ENCODE measurements around the gene ZNF439.
"Not testable (repeated sequence)": the region's sequence is repeated elsewhere in the genome, so short reads cannot be mapped to it uniquely, and the experiment has no call there.

The ZNF439 gene

DNA sequence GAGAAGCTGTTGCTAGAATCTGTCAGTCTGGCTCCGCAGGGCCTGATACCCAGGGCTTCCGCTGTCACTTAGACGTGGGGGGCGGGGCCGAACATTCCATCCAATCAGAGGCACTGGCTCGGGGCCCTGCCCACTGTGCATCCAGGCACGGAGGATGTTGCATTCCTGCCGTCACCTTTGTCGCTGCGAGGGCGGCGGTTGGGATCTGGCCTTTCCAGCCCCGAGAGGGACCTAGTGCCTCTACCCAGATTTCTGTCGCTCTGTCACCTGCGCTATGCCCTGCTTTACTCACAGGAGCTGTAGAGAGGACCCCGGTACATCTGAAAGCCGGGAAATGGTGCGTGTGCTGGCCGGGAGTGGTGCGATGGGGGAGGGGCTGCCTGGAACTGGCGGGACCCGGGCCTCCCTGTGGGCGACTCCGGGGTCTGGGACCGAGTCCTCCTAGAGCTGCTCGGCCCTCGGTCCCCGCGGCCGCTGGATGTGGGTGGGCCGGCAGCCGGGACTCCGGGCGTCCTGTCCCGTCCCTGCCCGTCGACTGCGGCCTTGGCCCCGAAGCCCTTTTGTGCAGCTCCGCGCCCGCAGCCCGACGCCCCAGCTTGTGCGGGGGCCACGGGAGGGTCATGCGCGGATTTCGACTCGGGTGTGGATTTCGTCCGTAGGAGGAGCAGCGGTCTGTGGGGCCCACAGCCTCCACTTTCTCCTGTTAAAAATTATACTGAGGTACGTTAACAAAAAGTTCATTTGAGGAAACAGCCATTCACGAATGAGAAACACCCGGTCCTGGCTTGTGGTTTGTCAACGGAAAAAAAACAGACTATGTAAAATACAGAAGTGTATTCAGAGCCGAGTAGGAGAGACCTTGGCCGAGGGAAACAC, at the start of gene ZNF439:
Gene ZNF439, plus strand, starts transcription at position 133 of the 876 bp plus-strand sequence. Its CDS starts 142 bp downstream, at position 275.
- peak; percentile 26 for DNase-seq (ENCODE audit: low spot score)

DNA sequence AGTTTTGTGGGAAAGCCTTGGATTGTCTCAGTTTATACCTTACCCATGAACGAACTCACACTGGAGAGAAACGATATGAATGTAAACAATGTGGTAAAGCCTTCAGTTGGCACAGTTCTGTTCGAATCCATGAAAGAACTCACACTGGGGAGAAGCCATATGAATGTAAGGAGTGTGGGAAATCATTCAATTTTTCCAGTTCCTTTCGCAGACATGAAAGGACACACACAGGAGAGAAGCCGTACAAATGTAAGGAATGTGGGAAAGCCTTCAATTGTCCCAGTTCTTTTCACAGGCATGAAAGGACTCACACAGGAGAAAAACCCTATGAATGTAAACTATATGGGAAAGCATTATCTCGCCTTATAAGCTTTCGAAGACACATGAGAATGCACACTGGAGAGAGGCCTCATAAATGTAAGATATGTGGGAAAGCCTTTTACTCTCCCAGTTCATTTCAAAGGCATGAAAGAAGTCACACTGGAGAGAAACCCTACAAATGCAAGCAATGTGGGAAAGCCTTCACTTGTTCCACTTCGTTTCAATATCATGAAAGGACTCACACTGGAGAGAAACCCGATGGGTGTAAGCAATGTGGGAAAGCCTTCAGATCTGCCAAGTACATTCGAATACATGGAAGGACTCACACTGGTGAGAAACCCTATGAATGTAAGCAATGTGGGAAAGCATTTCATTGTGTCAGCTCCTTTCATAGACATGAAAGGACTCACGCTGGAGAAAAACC, 42.0 kb upstream of the ZNF439 start:
- no peak for DNase-seq (ENCODE audit: low spot score)

DNA sequence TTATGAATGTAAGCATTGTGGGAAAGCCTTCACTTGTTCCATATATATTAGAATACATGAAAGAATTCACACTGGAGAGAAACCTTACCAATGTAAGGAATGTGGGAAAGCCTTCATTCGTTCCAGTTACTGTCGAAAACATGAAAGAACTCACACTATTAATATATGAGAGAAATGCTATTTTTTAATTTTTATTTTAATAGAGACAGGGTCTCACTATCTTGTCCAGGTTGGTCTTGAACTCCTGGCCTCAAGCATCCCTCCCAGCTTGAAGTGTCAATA, 41.5 kb upstream of the ZNF439 start:
- no peak for DNase-seq (ENCODE audit: low spot score)

DNA sequence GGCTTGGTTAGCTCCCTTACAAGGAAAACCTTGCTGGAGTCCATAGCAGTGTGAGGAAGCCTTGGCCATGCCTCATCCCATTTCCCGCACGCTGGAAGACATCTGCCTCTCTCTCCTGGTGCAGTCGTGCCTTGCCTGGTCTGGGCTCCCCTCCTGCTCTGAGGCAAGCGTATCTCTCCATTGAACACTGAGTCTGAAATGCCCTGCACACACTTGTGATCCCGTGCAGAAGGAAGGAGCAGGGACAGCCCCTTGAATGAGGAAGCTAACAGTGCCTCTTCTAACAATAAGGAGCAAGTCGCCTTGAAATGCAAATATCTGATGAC, 34.9 kb upstream of the ZNF439 start:
- DNase-seq (ENCODE audit: low spot score) = no peak

DNA sequence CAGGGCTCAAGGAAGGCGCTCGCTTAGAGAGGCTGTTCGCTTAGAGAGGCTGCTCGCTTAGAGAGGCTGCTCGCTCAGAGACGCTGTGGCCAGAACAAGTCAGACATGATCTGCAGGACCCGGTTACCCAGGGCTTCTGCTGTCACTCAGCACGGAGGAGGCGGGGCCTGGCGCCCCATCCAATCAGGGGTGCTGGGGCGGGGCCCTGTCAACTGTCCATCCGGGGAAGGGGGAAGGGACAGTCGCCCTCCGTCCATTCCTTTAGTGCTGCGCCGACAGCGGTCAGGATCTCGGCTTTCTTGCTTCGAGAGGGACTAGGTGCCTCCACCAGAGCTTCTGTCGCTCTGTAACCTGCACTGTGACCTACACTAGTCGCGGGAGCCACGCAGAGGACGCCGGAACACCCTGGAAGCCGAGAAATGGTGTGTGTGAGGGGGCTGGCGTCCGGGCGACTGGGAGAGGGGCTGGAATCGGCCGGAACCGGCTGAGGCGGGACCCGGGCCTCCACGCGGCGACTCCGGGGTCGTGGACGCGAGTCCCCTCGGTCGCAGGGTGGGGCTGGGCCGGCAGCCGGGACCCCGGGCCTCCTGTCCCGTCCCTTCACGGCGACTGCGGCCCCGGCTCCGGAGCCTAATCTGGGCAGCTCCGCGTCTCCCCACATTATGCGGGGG, 34.4 kb upstream of the ZNF439 start, which contains the start of gene ZNF440:
Gene ZNF440, plus strand, starts transcription at position 245 of the 671 bp plus-strand sequence. Its CDS starts 175 bp downstream, at position 420.
- peak; percentile 88 for DNase-seq (ENCODE audit: low spot score)

DNA sequence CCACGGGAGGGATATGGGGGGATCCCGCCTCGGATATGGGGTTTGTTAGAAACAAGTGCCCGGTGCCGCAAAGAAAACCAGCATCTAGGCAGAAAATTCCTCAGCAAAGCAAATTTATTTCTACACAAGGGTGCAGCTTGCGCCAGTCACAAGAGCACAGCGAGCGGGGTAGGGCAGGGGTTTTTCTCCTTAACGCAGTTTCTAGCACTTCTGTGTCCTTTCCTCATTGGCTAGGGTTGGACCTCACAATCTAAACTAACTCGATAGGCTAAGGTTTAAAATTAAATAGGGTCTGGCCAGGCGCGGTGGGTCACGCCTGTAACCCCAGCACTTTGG, 33.9 kb upstream of the ZNF439 start:
- no peak for DNase-seq (ENCODE audit: low spot score)

DNA sequence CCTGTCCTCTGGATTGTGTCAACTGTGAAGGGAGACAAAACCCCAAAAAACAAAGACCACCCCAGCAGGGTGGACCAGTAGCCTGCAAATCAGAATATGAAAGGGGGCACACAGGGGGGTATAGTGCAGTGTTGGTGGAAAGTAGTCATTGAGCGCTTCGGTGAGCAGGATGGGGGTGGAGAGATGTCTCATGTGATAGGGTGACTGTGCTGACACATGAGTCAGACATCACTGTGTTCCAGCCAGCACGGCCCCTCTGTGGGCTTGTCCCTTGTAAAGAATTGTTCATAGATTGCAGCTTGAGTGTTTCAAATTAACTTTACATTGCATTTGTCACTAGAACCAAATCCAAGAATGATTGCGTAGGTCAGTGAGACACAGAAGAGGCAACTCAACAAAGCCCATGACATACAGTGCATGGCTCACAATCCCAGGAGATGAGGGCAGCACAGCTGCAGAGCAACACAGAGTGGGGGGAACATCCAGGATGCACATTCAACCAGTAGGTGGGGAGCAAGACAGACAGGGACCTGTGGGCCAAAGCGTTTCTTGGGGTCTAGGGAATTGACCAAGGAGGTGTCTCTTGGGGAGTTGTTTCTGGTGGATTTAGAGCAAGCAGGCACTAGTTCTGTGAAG, 26.9 kb upstream of the ZNF439 start:
- DNase-seq (ENCODE audit: low spot score) = no peak

DNA sequence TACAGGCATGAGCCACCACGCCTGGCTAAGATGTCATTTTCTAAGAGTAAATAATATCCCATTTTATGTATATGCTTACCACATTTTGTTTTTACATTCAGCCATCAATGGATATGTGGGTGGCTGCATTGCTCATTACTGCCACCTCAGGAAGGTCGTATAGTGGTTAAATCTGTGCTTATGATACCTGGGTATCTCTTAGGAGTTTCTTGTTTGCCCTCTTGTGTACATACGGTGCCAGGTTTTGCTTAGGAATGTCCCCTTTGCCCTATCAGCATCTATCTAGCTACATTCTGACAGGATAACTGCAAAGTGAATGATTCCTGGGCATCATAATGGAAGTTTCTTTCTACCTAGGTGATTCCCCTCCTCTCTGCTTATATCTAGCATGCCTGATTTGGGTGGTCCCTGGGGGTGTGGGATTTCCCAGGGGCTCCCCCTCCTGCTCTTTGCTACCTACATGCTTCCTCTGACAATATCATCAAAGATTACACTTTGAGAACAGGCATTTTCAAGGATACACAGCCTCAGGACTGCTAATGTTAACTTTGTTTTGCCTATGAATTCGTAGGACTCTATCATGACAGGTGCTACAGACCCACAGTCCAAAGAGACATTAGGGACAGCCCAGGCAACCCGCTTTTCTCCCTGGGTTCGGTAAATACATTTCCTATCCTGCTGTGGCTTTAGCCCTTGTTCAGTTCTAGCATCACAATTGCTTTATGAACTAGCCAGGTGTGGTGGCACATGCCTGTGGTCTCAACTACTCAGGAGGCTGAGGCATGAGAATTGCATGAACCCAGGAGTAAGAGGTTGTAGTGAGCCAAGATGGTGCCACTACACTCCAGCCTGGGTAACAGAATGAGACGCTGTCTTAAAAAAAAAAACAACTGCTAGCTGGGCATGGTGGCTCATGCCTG, 19.3 kb upstream of the ZNF439 start:
- DNase-seq (ENCODE audit: low spot score) = not testable (repeated sequence)

DNA sequence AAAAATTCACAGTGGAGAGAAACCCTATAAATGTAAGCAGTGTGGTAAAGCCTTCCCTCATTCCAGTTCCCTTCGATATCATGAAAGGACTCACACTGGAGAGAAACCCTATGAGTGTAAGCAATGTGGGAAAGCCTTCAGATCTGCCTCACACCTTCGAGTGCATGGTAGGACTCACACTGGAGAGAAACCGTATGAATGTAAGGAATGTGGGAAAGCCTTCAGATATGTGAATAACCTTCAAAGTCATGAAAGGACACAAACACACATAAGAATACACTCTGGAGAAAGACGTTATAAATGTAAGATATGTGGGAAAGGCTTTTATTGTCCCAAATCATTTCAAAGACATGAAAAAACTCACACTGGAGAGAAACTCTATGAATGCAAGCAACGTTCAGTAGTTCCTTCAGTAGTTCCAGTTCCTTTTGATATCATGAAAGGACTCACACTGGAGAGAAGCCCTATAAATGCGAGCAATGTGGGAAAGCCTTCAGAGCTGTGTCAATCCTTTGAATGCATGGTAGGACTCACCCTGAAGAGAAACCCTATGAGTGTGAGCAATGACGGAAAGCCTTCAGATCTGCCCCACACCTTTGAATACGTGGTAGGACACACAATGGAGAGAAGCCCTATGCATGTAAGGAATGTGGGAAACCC, 16.1 kb upstream of the ZNF439 start:
- no peak for DNase-seq (ENCODE audit: low spot score)

DNA sequence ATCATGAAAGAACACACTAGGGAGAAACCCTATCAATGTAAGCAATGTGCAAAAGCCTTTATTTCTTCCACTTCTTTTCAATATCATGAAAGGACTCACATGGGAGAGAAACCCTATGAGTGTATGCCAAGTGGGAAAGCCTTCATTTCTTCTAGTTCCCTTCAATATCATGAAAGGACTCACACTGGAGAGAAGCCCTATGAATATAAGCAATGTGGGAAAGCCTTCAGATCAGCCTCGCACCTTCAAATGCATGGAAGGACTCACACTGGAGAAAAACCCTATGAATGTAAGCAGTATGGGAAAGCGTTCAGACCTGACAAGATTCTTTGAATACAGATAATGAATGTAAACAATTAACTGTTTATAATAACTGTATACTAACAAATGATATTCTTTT, 15.0 kb upstream of the ZNF439 start:
- no peak for DNase-seq (ENCODE audit: low spot score)

DNA sequence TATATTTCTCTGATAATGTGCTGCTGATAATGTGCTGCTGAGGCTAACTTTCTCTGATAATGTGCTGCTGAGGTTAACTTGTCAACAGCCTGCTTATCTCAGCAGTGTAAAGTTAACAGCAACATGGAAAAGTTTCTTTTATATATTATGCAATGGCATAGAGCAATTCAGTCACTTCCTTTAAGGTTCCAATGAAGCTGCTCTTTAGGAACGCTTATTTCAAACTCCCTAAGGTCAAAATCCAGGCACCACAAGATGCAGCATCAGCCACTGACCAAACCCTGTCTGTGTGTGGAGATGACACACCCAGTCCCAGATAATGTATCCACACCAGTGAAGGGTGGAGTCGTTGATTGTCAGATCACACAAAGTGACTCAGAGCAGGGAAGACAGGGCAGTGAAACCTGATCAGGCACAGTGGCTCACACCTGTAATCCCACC, 12.9 kb upstream of the ZNF439 start:
- not testable (repeated sequence) for DNase-seq (ENCODE audit: low spot score)

DNA sequence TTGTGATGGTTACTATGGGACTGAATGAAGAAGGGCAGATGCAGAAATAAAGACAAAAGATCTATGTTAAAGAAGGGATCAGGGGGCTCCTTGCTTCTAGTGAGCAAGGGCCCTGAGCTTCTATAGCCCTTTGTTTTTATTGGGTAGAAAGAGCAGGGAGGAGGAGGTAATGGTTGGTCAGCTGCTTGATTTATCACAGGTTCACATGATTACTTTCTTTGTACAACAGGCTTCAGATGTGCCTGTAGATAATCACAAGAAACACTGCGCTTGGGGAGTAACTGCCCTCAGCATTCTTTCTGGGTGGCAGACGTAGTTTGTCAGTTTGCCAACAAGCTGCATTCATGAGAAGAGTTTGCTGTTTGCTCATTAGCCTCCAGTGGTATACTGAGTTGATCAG, 4.8 kb upstream of the ZNF439 start:
- no peak for DNase-seq (ENCODE audit: low spot score)

DNA sequence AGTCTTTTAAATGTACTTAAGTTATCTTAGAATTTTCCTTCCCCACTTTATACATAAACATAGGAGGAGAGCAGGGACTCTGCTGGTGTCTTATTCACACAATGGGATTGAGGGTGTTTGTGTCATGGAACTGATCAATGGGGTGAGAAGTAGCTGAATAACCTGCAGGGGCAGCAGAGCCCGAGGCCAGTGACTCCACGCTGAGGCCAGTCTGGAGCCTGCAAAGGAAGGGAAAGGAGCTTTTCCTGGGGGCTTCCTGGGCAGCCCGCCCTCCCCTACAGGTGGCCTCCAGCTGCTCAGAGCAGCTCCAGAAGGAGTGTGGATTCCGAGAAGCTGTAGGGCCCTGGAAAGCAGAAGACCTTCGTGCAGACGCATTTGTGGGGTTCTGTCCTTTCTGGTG, 911 bp upstream of the ZNF439 start:
- DNase-seq (ENCODE audit: low spot score) = not testable (repeated sequence)

DNA sequence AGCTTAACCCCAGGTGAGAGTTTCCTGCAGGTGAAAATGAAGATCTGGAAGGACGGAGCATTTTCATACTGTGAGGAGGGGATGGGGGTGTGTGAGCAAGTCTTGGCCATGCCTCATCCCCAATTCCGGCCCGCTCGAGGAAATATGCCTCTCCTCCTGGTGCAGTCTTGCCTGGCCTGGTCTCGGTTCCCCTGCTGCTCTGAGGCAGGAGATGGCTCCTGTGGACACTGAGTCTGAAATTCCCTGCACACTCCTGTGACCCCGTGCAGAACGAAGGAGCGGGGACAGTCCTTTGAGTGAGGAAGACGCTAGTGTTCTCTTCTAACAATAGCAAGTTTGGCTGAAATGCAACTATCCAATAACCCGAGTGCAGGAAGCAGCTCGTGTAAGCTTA, 329 bp upstream of the ZNF439 start:
- no peak for DNase-seq (ENCODE audit: low spot score)

DNA sequence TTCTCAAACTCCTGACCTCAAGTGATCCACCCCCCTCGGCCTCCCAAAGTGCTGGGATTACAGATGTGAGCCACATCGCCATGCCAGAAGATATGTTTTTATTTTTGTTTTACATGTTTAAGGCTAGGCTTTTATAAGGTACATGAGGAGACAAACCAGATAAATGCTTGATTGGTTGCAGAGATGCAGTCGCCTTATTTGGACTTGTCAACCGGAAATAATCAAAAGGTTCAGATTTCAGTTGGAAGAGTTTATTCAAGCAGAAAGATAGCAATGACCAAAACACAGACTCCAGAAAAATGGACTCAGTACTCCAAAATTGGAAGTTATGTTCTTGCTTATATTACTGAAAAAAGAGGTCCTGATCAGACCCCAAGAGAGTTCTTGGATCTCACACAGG, 1.8 kb downstream of the ZNF439 start:
- not testable (repeated sequence) for DNase-seq (ENCODE audit: low spot score)

DNA sequence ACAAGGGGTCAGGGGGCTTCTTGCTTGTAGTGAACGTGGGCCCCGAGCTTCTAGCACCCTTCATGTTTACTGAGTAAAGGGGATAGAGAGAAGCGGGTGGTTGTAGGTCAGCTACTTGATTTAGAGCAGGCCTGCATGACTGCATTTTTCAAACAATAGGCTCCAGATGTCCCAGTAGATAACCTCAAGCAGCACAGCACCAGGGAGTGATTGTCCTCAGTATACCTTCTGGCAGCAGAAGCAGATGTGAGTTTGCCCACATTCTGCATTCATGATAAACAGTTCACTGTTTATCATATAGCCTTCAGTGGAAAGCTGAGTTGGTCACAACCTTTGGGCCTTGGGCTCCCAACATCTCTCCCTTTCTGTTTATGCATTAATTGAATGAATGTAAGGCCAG, 4.8 kb downstream of the ZNF439 start:
- DNase-seq (ENCODE audit: low spot score) = no peak

DNA sequence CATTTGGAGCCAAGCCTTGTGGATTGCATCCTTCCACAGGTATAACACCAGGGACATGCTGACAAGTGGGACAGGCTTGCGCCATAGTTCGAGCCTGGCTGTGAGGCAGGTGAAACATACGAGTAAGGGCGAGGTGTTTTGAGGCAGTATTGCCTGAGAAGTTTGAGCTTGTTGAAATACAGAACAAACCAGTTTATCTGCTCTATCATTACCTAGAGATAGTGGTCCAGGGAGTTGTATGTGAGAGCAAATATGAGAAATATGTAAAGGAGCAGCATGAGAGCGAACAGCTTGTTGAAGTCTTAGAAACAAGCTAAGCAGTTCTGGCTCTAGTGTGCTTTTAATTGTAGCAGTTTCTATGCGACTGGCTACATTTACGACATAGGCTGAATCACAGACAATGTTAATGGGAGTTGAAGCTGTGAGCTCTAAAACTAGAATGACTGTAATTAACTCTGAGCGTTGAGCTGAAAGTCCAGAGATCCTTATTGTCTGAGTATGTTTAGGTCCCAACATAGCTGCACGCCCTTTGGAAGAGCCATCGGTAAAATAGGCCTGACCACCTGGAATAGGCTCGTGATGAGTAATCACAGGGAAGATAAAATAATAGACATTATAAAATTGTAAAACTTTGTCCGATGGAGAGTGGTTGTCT, 8.2 kb downstream of the ZNF439 start:
- DNase-seq (ENCODE audit: low spot score) = no peak

DNA sequence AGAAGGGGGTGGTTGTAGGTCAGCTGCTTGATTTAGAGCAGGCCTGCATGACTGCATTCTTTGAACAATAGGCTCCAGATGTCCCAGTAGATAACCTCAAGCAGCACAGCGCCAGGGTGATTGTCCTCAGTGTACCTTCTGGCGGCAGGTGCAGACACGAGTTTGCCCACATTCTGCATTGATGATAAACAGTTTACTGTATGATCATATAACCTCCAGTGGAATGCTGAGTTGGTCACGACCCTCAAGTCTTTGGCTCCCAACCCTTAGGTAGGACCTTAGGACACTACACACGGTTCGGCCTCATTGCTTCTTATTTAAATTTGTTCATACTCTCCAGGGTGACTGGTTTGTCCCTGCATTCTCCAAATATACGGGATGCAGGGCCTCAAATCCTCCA, 12.2 kb downstream of the ZNF439 start:
- no peak for DNase-seq (ENCODE audit: low spot score)

DNA sequence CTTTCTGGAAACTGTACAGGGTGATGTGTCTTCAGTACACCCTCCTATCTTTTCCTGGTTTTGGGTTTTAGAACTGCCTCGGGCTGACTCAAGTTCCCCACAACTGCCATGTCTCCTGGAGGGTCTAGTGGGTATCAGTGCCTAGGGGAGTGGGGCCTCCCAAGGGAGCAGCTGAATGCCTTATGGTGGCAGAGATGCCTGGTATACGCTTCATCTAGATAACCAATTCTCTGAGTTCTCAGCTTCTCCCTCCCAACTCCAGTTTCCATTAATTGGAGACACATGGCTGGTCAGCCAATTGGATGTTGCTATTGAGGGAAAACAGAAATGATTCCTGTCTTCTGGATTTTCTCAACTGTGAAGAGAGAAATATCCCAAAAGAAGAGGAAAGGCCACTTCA, 12.8 kb downstream of the ZNF439 start:
- DNase-seq (ENCODE audit: low spot score) = no peak

DNA sequence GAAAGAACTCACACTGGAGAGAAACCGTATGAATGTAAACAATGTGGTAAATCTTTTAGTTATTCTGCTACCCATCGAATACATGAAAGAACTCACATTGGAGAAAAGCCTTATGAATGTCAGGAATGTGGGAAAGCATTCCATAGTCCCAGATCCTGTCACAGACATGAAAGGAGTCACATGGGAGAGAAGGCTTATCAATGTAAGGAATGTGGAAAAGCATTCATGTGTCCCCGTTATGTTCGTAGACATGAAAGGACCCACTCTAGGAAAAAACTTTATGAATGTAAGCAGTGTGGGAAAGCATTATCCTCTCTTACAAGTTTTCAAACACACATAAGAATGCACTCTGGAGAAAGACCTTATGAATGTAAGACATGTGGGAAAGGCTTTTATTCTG, 19.2 kb downstream of the ZNF439 start:
- DNase-seq (ENCODE audit: low spot score) = not testable (repeated sequence)
